ENCODE results near the gene PREX1.
"Not testable (repeated sequence)": the region's sequence is repeated elsewhere in the genome, so short reads cannot be mapped to it uniquely, and the experiment has no call there.

Gene PREX1

GRCh38 chr20:48774696-48775095 lies 53.1 kb downstream of the PREX1 start:
- DNase-seq (ENCODE audit: low read depth): no peak

- no peak for DNase-seq (ENCODE audit: low read depth)
These were observed 53.9 kb downstream of the PREX1 start for GRCh38 chr20:48773837-48774418.

GRCh38 chr20:48772183-48772976 lies 55.4 kb downstream of the PREX1 start:
- no peak for DNase-seq (ENCODE audit: low read depth)

- DNase-seq (ENCODE audit: low read depth): no peak
These were observed 56.3 kb downstream of the PREX1 start for GRCh38 chr20:48771542-48771941.

DNA sequence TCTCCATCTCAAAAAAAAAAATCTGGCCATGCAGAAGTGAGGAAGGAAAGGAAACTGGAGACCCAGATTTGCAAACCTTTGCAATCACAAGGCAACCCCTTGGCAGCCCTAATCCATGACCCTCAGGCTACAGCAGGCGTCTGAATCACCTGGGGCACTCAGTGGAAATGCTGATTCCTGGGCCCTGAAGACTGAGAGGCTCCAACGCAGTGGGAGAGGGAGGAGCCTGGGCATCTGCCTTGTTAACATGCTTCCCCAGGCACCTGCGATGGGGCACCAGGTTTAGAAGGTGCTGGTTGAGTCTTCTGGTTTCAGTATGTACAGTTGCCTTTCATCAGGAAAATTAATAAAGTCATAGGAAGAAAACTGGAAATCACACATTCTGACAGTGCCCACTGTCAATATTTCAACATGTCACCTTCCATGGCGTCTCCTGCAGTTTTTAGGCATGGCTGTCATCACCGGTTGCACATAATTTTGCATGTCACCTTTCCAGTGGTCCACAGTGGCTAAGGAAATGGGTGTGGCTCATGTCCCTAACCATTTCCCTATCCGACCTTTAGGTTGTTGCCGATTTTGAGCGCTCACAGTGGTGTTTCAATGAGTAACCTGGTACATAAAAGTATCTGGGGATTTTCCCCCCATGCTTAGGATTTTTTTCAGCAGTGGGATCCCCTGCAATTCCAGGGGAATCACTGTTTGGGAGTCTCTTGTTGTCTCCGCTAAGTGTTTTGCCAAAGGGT lies 56.9 kb downstream of the PREX1 start:
- DNase-seq (ENCODE audit: low read depth): no peak

GRCh38 chr20:48769069-48769983 lies 58.5 kb downstream of the PREX1 start:
- peak; percentile 85 for DNase-seq (ENCODE audit: low read depth)

- DNase-seq (ENCODE audit: low read depth): no peak
These were observed 60.5 kb downstream of the PREX1 start for GRCh38 chr20:48766961-48767960.

GRCh38 chr20:48766205-48766604 lies 61.6 kb downstream of the PREX1 start:
- DNase-seq (ENCODE audit: low read depth): no peak

GRCh38 chr20:48765359-48765758 lies 62.4 kb downstream of the PREX1 start:
- no peak for DNase-seq (ENCODE audit: low read depth)

DNA sequence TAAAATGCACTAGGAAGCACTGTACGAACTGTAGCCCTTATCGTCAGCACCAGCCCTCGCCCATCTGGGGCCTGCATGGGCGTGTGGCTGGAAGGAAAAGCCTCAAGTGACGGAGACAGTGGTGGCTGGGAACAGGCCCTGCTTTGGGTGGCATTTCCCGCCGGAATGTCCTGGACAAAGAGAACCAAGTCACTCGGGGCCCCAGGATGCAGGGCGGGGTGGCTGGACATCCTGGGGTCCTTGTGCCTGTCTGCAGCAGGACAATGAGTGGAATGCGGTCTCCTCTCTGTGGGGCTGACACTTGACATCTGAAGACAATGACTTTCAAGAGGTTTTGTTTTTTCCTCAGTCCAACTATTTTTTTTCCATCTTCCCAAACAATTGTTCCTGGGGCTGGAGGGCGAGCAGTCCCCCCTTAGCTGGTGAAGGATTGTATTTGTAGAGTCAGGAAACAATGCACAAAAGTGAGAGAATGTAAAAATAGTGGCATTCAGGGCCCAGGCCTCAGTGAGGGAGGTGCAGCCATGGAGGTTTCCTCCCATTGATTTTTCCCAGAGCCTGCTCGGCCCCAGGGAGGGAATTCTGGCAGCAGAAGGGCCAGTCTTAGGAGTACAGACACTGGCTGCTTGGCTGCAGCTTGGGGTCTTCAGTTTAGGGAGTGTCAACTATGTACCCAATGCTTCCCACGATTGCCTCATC lies 64.4 kb downstream of the PREX1 start:
- DNase-seq (ENCODE audit: low read depth): no peak

GRCh38 chr20:48761874-48762273 lies 65.9 kb downstream of the PREX1 start:
- no peak for DNase-seq (ENCODE audit: low read depth)

DNA sequence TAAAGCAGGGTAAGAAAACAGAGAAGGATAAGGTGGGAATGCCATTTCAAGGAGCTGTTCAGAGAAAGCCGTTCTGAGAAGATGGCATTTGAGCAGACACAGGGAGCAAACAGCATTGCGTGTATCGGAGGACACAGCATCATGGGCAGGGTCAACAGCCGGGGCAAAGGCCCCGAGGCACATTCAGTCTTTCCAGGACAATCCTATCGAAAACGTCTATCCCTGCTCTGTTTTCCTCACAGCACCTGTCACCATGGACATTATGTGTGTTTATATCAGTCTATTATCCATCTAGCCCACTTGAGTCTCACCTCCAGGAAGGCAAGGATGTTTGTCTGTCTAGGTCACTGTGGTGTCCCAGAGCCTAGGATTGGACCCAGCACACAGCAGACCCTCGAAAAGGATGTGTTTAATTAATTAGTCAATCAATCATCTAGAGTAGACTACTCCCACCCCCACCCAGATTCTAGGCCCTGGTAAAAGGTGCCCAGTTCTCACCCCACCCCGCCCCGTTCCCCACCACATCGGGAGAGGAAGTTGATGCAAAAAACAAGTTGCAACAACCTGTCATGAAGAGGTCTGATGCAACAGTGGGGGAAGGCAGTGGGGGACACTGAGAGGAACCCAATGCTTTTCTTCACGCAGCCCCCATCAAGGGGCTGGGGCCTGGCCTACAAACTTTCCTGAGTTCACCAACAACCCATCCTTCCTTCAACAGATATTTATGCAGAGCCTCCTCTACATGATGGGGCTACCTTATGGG lies 66.6 kb downstream of the PREX1 start:
- no peak for DNase-seq (ENCODE audit: low read depth)

GRCh38 chr20:48760403-48760983 lies 67.3 kb downstream of the PREX1 start:
- peak; percentile 55 for DNase-seq (ENCODE audit: low read depth)

DNA sequence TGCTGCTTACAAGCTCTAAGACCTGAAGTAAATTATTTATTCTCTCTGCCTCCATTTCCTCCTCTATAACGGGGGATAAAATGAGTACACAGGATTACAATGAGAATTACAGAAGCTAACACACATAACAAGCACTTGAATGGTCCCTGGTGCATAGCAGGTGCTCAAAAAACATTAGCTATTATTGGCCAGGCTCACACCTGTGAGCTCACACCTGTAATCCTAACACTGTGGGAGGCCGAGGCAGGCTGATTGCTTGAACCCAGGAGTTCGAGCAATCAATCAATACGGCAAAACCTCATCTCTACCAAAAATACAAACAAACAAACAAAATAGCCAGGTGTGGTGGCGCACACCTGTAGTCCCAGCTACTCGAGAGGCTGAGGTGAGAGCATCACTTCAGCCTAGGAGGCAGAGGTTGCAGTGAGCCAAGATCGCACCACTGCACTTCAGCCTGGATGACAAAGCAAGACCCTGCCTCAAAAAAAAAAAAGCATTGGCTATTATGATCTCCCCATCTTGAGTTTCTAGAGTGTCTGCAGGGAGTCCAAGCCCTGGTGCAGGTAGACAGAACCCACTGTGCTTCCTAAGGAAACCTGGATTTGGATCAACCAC lies 68.1 kb downstream of the PREX1 start:
- DNase-seq (ENCODE audit: low read depth): no peak

DNA sequence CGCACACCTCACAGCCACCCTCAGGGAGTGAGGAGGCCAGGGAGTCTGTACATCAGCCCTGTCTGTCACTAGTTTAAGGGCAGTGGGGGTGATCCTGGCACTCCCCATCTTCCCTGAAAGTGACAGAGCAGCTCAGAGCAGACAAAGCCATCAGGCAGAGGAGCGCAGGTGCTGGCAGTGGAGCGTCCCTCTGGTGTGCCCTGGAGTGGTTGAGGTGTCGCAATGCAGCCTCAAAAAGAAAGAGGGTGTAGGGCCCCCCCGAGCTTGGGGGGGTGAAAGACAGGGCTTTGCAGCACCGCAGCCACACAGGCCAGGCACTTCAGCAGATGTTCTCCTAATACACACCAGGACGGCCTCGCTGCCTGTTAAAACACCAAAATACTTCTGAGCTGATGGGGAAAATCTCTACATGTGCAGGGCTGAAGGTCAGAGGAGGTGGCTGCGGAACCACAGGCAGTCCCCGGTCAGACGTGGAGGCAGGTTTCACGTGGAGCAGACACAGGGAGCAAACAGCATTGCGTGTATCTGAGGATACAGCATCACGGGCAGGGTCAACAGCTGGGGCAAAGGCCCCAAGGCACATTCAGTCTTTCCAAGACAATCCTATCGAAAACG lies 69.5 kb downstream of the PREX1 start:
- DNase-seq (ENCODE audit: low read depth): no peak

DNA sequence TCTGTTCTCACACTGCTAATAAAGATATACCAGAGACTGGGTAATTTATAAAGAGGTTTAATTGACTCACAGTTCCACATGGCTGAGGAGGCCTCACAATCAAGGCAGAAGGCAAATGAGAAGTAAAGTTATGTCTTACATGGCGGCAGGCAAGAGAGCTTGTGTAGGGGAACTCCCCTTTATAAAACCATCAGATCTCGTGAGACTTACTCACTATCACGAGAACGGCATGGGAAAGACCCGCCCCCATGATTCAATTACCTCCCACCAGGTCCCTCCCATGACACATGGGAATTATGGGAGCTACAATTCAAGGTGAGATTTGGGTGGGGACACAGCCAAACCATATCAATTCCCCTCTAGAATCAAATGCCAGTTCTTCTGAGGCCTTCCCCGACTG lies 71.0 kb downstream of the PREX1 start:
- not testable (repeated sequence) for DNase-seq (ENCODE audit: low read depth)

GRCh38 chr20:48754292-48754691 lies 73.5 kb downstream of the PREX1 start:
- no peak for DNase-seq (ENCODE audit: low read depth)

GRCh38 chr20:48752963-48753362 lies 74.8 kb downstream of the PREX1 start:
- DNase-seq (ENCODE audit: low read depth): no peak
